Mesenchymal stem cell (in vitro differentiated cells and primary cell): ENCODE results near the gene EPHA2.
A peak's percentile ranks its signal among the peaks of the same experiment; 100 is the strongest.

Source experiments
- DNase-seq: peaks from one replicate; pipeline ENCODE4 v3.0.0-alpha.2; 2013
- H2AFZ ChIP-seq: one replicate; pipeline ENCODE4 v1.6.1; 2013; ENCODE audit warnings: low read depth, mild to moderate bottlenecking, control low read depth, inconsistent platforms, low read length, moderate library complexity
- H2AK5ac ChIP-seq: 2 replicates; pipeline ENCODE4 v1.6.1; 2013; ENCODE audit warnings: low read length, moderate library complexity, mild to moderate bottlenecking, inconsistent platforms; ENCODE audit not compliant: severe bottlenecking
- H2BK120ac ChIP-seq: one replicate; pipeline ENCODE4 v1.6.1; 2013; ENCODE audit warnings: low read depth, mild to moderate bottlenecking, inconsistent platforms, low read length, moderate library complexity
- H2BK12ac ChIP-seq, 2 experiments: one replicate each; pipeline ENCODE4 v1.6.1; 2013; ENCODE audit warnings: inconsistent platforms in 2 of 2, low read length in 2 of 2, mild to moderate bottlenecking in 2 of 2, moderate library complexity in 2 of 2, control low read depth in 1 of 2
- H2BK15ac ChIP-seq: one replicate; pipeline ENCODE4 v1.6.1; 2013; ENCODE audit warnings: mild to moderate bottlenecking, low read depth, inconsistent platforms; ENCODE audit not compliant: poor library complexity, severe bottlenecking
- H2BK5ac ChIP-seq: 2 replicates; pipeline ENCODE4 v1.6.1; 2013; ENCODE audit warnings: low read depth, mild to moderate bottlenecking, low read length, control low read depth, inconsistent platforms; ENCODE audit not compliant: poor library complexity, severe bottlenecking
- H3K14ac ChIP-seq, 2 experiments: one replicate each; pipeline ENCODE4 v1.6.1; 2013; ENCODE audit warnings: inconsistent platforms in 2 of 2, low read length in 2 of 2, control low read depth in 1 of 2, mild to moderate bottlenecking in 1 of 2, moderate library complexity in 1 of 2
- H3K18ac ChIP-seq, 2 experiments: one replicate each; pipeline ENCODE4 v1.6.1; 2013; ENCODE audit warnings: inconsistent platforms in 2 of 2, low read length in 2 of 2, control low read depth in 1 of 2, low read depth in 1 of 2, mild to moderate bottlenecking in 1 of 2
- H3K23ac ChIP-seq, 2 experiments: one replicate each; pipeline ENCODE4 v1.6.1; 2013; ENCODE audit warnings: inconsistent platforms in 2 of 2, low read length in 2 of 2, mild to moderate bottlenecking in 2 of 2, moderate library complexity in 2 of 2, control low read depth in 1 of 2
- H3K27ac ChIP-seq: 2 replicates; pipeline ENCODE4 v1.5.1; 2013; ENCODE audit warnings: mild to moderate bottlenecking, moderate library complexity, low read length, control low read depth, inconsistent platforms; ENCODE audit not compliant: poor library complexity, severe bottlenecking
- H3K27me3 ChIP-seq, 2 experiments: 2 replicates each; pipeline versions ENCODE4 v1.6.1 to v1.7.0; 2013; ENCODE audit warnings: low read length in 2 of 2, mild to moderate bottlenecking in 2 of 2, moderate library complexity in 2 of 2, control low read depth in 1 of 2, inconsistent platforms in 1 of 2; ENCODE audit not compliant: control insufficient read depth in 1 of 2, insufficient read depth in 1 of 2
- H3K36me3 ChIP-seq, 2 experiments: 2 replicates each; pipeline versions ENCODE4 v1.6.1 to v1.7.0; 2013; ENCODE audit warnings: low read length in 2 of 2, control low read depth in 1 of 2, inconsistent platforms in 1 of 2, low read depth in 1 of 2, mild to moderate bottlenecking in 1 of 2; ENCODE audit not compliant: insufficient read depth in 2 of 2, control insufficient read depth in 1 of 2
- H3K4ac ChIP-seq, 2 experiments: one replicate each; pipeline ENCODE4 v1.6.1; 2013; ENCODE audit warnings: inconsistent platforms in 2 of 2, low read length in 2 of 2, mild to moderate bottlenecking in 2 of 2, moderate library complexity in 2 of 2, control low read depth in 1 of 2, low read depth in 1 of 2
- H3K4me1 ChIP-seq: 2 replicates; pipeline ENCODE4 v1.6.1; 2013; ENCODE audit warnings: low read depth, low read length, control low read depth; ENCODE audit not compliant: control insufficient read depth, insufficient read depth
- H3K4me2 ChIP-seq: 2 replicates; pipeline ENCODE4 v1.6.1; 2013; ENCODE audit warnings: low read length, mild to moderate bottlenecking, inconsistent platforms; ENCODE audit not compliant: poor library complexity, severe bottlenecking
- H3K4me3 ChIP-seq, 2 experiments: 2 replicates each; pipeline versions ENCODE4 v1.5.1 to v1.7.0; 2013; ENCODE audit warnings: low read length in 2 of 2, mild to moderate bottlenecking in 2 of 2, control low read depth in 1 of 2, low read depth in 1 of 2; ENCODE audit not compliant: insufficient read depth in 1 of 2
- H3K79me1 ChIP-seq: replicated peaks from 2 replicates; pipeline ENCODE4 v1.6.1; 2013; ENCODE audit warnings: mild to moderate bottlenecking, control low read depth, low read length, inconsistent platforms; ENCODE audit not compliant: poor library complexity, severe bottlenecking
- H3K9ac ChIP-seq: 2 replicates; pipeline ENCODE4 v1.7.0; 2013; ENCODE audit warnings: mild to moderate bottlenecking, low read length, moderate library complexity
- H3K9me3 ChIP-seq: 2 replicates; pipeline ENCODE4 v1.7.0; 2013; ENCODE audit warnings: mild to moderate bottlenecking, low read length; ENCODE audit not compliant: control insufficient read depth
- H4K8ac ChIP-seq: one replicate; pipeline ENCODE4 v1.6.1; 2013; ENCODE audit warnings: inconsistent platforms, mild to moderate bottlenecking, low read length, moderate library complexity
- H4K91ac ChIP-seq: one replicate; pipeline ENCODE4 v1.6.1; 2013; ENCODE audit warnings: mild to moderate bottlenecking, low read length, inconsistent platforms
- WGBS: methylation state at CpG from one replicate; pipeline ENCODE4 v1.1.7; 2013; ENCODE audit warnings: mixed read lengths; 5-methylcytosine and 5-hydroxymethylcytosine counted together

Gene EPHA2

GRCh38 chr1:16122350-16122881, 33.5 kb downstream of the EPHA2 start:
- no peak overlapping the region for H2AFZ ChIP-seq
- H3K23ac ChIP-seq, result no peak overlapping the region
- no peak overlapping the region for H3K4me3 ChIP-seq
- no peak overlapping the region for H4K91ac ChIP-seq
- no peak overlapping the region for H3K4ac ChIP-seq
- no peak overlapping the region for H4K8ac ChIP-seq
- peaks cover 6% of the 10 kb centered on the region for H3K79me1 ChIP-seq
- peak; percentile 20 for DNase-seq
- peak overlapping the region; percentile 76 for H3K27ac ChIP-seq
- no peak overlapping the region for H3K18ac ChIP-seq
- no peaks in the 10 kb centered on the region for H3K9me3 ChIP-seq
- H2BK12ac ChIP-seq, result no peak overlapping the region
- no peak overlapping the region for H2BK15ac ChIP-seq
- peaks cover 57% of the 10 kb centered on the region for H3K4me1 ChIP-seq
- H2AK5ac ChIP-seq, result peak overlapping the region; percentile 1
- H3K27me3 ChIP-seq, result peaks cover 0 to 55% of the 10 kb centered on the region in 2 experiments
- H3K14ac ChIP-seq, result no peak overlapping the region
- WGBS, result 72% methylated on average over 4 of the region's 4 CpGs
- peaks cover 18 to 55% of the 10 kb centered on the region in 2 experiments for H3K36me3 ChIP-seq
- no peak overlapping the region for H2BK5ac ChIP-seq
- no peak overlapping the region for H3K4me2 ChIP-seq
- no peak overlapping the region for H2BK120ac ChIP-seq
- H3K9ac ChIP-seq, result no peak overlapping the region

- no peak overlapping the region for H2AFZ ChIP-seq
- no peak overlapping the region for H3K18ac ChIP-seq
- peaks cover 0 to 53% of the 10 kb centered on the region in 2 experiments for H3K27me3 ChIP-seq
- peaks cover 3% of the 10 kb centered on the region for H3K79me1 ChIP-seq
- no peak overlapping the region for H3K9ac ChIP-seq
- no peak overlapping the region for H3K14ac ChIP-seq
- no peak overlapping the region for H3K27ac ChIP-seq
- no peak overlapping the region for H3K4ac ChIP-seq
- peaks cover 64% of the 10 kb centered on the region for H3K4me1 ChIP-seq
- H4K91ac ChIP-seq, result no peak overlapping the region
- no peak overlapping the region for H3K4me2 ChIP-seq
- H2BK15ac ChIP-seq, result no peak overlapping the region
- peaks cover 11 to 41% of the 10 kb centered on the region in 2 experiments for H3K36me3 ChIP-seq
- no peak overlapping the region for H3K23ac ChIP-seq
- no peak overlapping the region for H4K8ac ChIP-seq
- H2AK5ac ChIP-seq, result no peak overlapping the region
- no peaks in the 10 kb centered on the region for H3K9me3 ChIP-seq
- H3K4me3 ChIP-seq, result no peak overlapping the region
- H2BK12ac ChIP-seq, result no peak overlapping the region
- WGBS, result 97% methylated on average over 3 of the region's 4 CpGs
- H2BK5ac ChIP-seq, result no peak overlapping the region
- no peak overlapping the region for H2BK120ac ChIP-seq
- no peak for DNase-seq
These were observed 34.9 kb downstream of the EPHA2 start for GRCh38 chr1:16120940-16121410.

GRCh38 chr1:16120407-16120806, 35.5 kb downstream of the EPHA2 start:
- Histone ChIP-seq H2BK5ac (no peak overlapping the region), H4K8ac (no peak overlapping the region), H3K4me3 (no peak overlapping the region), H3K4me2 (no peak overlapping the region), H3K79me1 (peaks cover 3% of the 10 kb centered on the region), H3K27me3 (peaks cover 0 to 51% of the 10 kb centered on the region in 2 experiments), H2AK5ac (no peak overlapping the region), H3K9me3 (no peaks in the 10 kb centered on the region), H3K4ac (no peak overlapping the region), H3K27ac (no peak overlapping the region), H3K18ac (no peak overlapping the region), H3K9ac (no peak overlapping the region), H2BK15ac (no peak overlapping the region), H4K91ac (no peak overlapping the region), H2BK12ac (peak overlapping the region in 1 of 2 experiments; percentile 4), H3K36me3 (peaks cover 6 to 35% of the 10 kb centered on the region in 2 experiments), H3K4me1 (peaks cover 70% of the 10 kb centered on the region), H2BK120ac (no peak overlapping the region), H3K23ac (no peak overlapping the region), H2AFZ (no peak overlapping the region), H3K14ac (no peak overlapping the region)
- DNase-seq, result peak; percentile 18
- WGBS, result 75% methylated on average over 1 of the region's 1 CpG

GRCh38 chr1:16119926-16120325, 35.9 kb downstream of the EPHA2 start:
- Histone ChIP-seq H3K27me3 (peaks cover 0 to 56% of the 10 kb centered on the region in 2 experiments), H3K9ac (no peak overlapping the region), H4K8ac (no peak overlapping the region), H2BK5ac (no peak overlapping the region), H2BK120ac (no peak overlapping the region), H3K4me3 (no peak overlapping the region), H2BK12ac (no peak overlapping the region), H2BK15ac (no peak overlapping the region), H3K27ac (no peak overlapping the region), H2AK5ac (peak overlapping the region; percentile 37), H3K4me1 (peaks cover 67% of the 10 kb centered on the region), H3K4me2 (no peak overlapping the region), H3K79me1 (peaks cover 3% of the 10 kb centered on the region), H3K18ac (no peak overlapping the region), H2AFZ (no peak overlapping the region), H4K91ac (no peak overlapping the region), H3K36me3 (peaks cover 5 to 30% of the 10 kb centered on the region in 2 experiments), H3K4ac (no peak overlapping the region), H3K9me3 (no peaks in the 10 kb centered on the region), H3K23ac (no peak overlapping the region), H3K14ac (peak overlapping the region in 1 of 2 experiments; percentile 53)
- WGBS, result 90% methylated on average over 9 of the region's 10 CpGs
- no peak for DNase-seq
